HCT116 (cell line): Measurements from ENCODE around the gene KIRREL3. TPM values are rescaled to one million over a fixed set of nuclear protein-coding genes. Genes with fewer than 3 reads are reported as not detected.

Source experiments
- ATAC-seq: fragments of 200-7000 bp; cut with Tn5 transposase; 2 replicates; pipeline ENCODE4 v1.9.1; 2020; ENCODE audit warnings: mild to moderate bottlenecking, moderate library complexity
- BruUV-seq: library from RNA; stranded (reverse); fragments of 400-500 nt; replicated peaks from 2 replicates; lab custom pipeline; 2021; lab: Mats Ljungman, UMichigan
- CTCF ChIA-PET: fragments of 300-600 bp; sonication (Branson Sonifier 250); formaldehyde crosslinking; loops from one replicate; lab custom pipeline; 2021; ENCODE audit warnings: antibody characterized with exemption; lab: Charles Lee
- POLR2A ChIA-PET: fragments of 300-600, 350-600 bp; sonication (Branson Sonifier 250); formaldehyde crosslinking; loops from one replicate; lab custom pipeline; 2021; ENCODE audit warnings: antibody characterized with exemption; lab: Charles Lee
- RAD21 ChIA-PET, 2 experiments: fragments of 300-600 bp; sonication (Branson Sonifier 250); formaldehyde crosslinking; loops; one replicate each; lab custom pipeline; 2023; ENCODE audit warnings: low total read pairs in 2 of 2; ENCODE audit not compliant: uncharacterized antibody in 2 of 2, unreplicated experiment in 2 of 2, low non-redundant PET in 1 of 2; lab: Charles Lee
- DNase-seq: peaks from one replicate; pipeline ENCODE4 v3.0.0-alpha.2; 2010; ENCODE audit warnings: low read depth, low spot score
- H2AFZ ChIP-seq: fragments of 200-600 bp; shearing (Covaris generic), sonication (generic); 2 replicates; pipeline ENCODE4 v1.6.1; 2017; ENCODE audit warnings: low read depth, mixed run types, mixed read lengths, antibody characterized with exemption, low read length; ENCODE audit not compliant: poor library complexity, severe bottlenecking
- H3K27ac ChIP-seq: 2 replicates; pipeline ENCODE4 v1.5.1; 2012; ENCODE audit warnings: low read depth, low read length
- H3K27me3 ChIP-seq: fragments of 200-600 bp; sonication (generic); 2 replicates; pipeline ENCODE4 v1.6.1; 2016; ENCODE audit warnings: mixed run types, low read length, mixed read lengths; ENCODE audit not compliant: insufficient read depth
- H3K36me3 ChIP-seq, 2 experiments: fragments of 200-500 bp in 1 of 2; fragments of 200-600 bp in 1 of 2; sonication (Bioruptor generic) in 1 of 2; sonication (generic) in 1 of 2; 2 replicates each; pipeline versions ENCODE4 v1.5.1 to v1.6.1; 2014 to 2016; ENCODE audit warnings: low read length in 2 of 2, inconsistent platforms in 1 of 2, mixed read lengths in 1 of 2, mixed run types in 1 of 2; ENCODE audit not compliant: insufficient read depth in 2 of 2, control insufficient read depth in 1 of 2
- H3K4me1 ChIP-seq, 2 experiments: fragments of 200-600 bp in 1 of 2; sonication (generic) in 1 of 2; 2 replicates each; pipeline versions ENCODE4 v1.5.1 to v1.6.1; 2012 to 2017; ENCODE audit warnings: low read length in 2 of 2, inconsistent platforms in 1 of 2, mild to moderate bottlenecking in 1 of 2, mixed read lengths in 1 of 2, mixed run types in 1 of 2, moderate library complexity in 1 of 2; ENCODE audit not compliant: insufficient read depth in 2 of 2, control insufficient read depth in 1 of 2
- H3K4me2 ChIP-seq: fragments of 200-600 bp; sonication (generic); 2 replicates; pipeline ENCODE4 v1.6.1; 2017; ENCODE audit warnings: mixed run types, low read length, mixed read lengths
- H3K4me3 ChIP-seq, 2 experiments: fragments of 200-600 bp in 1 of 2; sonication (generic) in 1 of 2; replicated peaks in 1 of 2; 2 replicates each; pipeline ENCODE4 v1.5.1; 2011 to 2016; ENCODE audit warnings: low read length in 2 of 2, control low read depth in 1 of 2, low read depth in 1 of 2, mild to moderate bottlenecking in 1 of 2, mixed read lengths in 1 of 2, mixed run types in 1 of 2
- H3K79me2 ChIP-seq: fragments of 200-600 bp; sonication (generic); 2 replicates; pipeline ENCODE4 v1.6.1; 2017; ENCODE audit warnings: mild to moderate bottlenecking, mixed run types, low read length, moderate library complexity, mixed read lengths; ENCODE audit not compliant: insufficient read depth
- H3K9ac ChIP-seq: fragments of 200-600 bp; sonication (generic); 2 replicates; pipeline ENCODE4 v1.6.1; 2016; ENCODE audit warnings: low read length, mixed read lengths
- H3K9me2 ChIP-seq: fragments of 200-600 bp; sonication (generic), shearing (Covaris generic); 2 replicates; pipeline ENCODE4 v1.6.1; 2017; ENCODE audit warnings: mixed run types, mild to moderate bottlenecking, moderate library complexity; ENCODE audit not compliant: insufficient read depth
- H3K9me3 ChIP-seq, 2 experiments: fragments of 200-500 bp in 1 of 2; fragments of 200-600 bp in 1 of 2; sonication (Bioruptor generic) in 1 of 2; sonication (generic) in 1 of 2; 2 replicates each; pipeline ENCODE4 v1.6.1; 2014 to 2017; ENCODE audit warnings: low read length in 2 of 2, mixed read lengths in 2 of 2, inconsistent platforms in 1 of 2, low read depth in 1 of 2, mild to moderate bottlenecking in 1 of 2, mixed run types in 1 of 2, moderate library complexity in 1 of 2; ENCODE audit not compliant: control insufficient read depth in 1 of 2, insufficient read depth in 1 of 2
- H4K20me1 ChIP-seq: fragments of 200-600 bp; sonication (generic), shearing (Covaris generic); 2 replicates; pipeline ENCODE4 v1.6.1; 2017; ENCODE audit warnings: mixed run types, mild to moderate bottlenecking, moderate library complexity; ENCODE audit not compliant: insufficient read depth
- CBX3 ChIP-seq: IDR thresholded peaks from 2 replicates; pipeline ENCODE4 v1.6.1; 2012; ENCODE audit warnings: low read depth
- CEBPB ChIP-seq: IDR thresholded peaks from 2 replicates; pipeline ENCODE4 v1.6.1; 2012; ENCODE audit warnings: low read depth
- EGR1 ChIP-seq: IDR thresholded peaks from 2 replicates; pipeline ENCODE4 v1.6.1; 2012; ENCODE audit warnings: low read depth
- EZH2 ChIP-seq: fragments of 200-600 bp; sonication (generic); IDR thresholded peaks from 2 replicates; pipeline ENCODE4 v1.6.1; 2017; ENCODE audit warnings: antibody characterized with exemption, mixed run types
- FOSL1 ChIP-seq: IDR thresholded peaks from 2 replicates; pipeline ENCODE4 v1.6.1; 2012; ENCODE audit warnings: low read depth
- JUND ChIP-seq: IDR thresholded peaks from 2 replicates; pipeline ENCODE4 v1.6.1; 2012
- POLR2A ChIP-seq: IDR thresholded peaks from 2 replicates; pipeline ENCODE4 v1.7.0; 2011; ENCODE audit warnings: borderline replicate concordance; ENCODE audit not compliant: insufficient read depth, insufficient read length; ENCODE audit errors: extremely low read depth
- POLR2AphosphoS5 ChIP-seq: IDR thresholded peaks from 2 replicates; pipeline ENCODE4 v1.6.1; 2011; ENCODE audit warnings: mild to moderate bottlenecking, low read depth, low read length, moderate library complexity
- RAD21 ChIP-seq: IDR thresholded peaks from 2 replicates; pipeline ENCODE4 v1.6.1; 2012; ENCODE audit warnings: low read depth, mild to moderate bottlenecking
- SIN3A ChIP-seq: IDR thresholded peaks from 2 replicates; pipeline ENCODE4 v1.6.1; 2012; ENCODE audit warnings: low read depth
- TCF7L2 ChIP-seq: IDR thresholded peaks from 2 replicates; pipeline ENCODE4 v1.7.0; 2011; ENCODE audit warnings: borderline replicate concordance, inconsistent platforms; ENCODE audit not compliant: insufficient read depth, insufficient read length; ENCODE audit errors: extremely low read depth
- YY1 ChIP-seq: IDR thresholded peaks from 2 replicates; pipeline ENCODE4 v1.6.1; 2011; ENCODE audit warnings: low read length, low read depth, moderate library complexity, mild to moderate bottlenecking; ENCODE audit not compliant: insufficient replicate concordance; ENCODE audit errors: extremely low read depth
- ZFX ChIP-seq: fragments of 450-650 bp; IDR thresholded peaks from 2 replicates; pipeline ENCODE4 v1.6.1; 2017
- ZNF274 ChIP-seq: fragments of 200-500 bp; sonication (Bioruptor generic); IDR thresholded peaks from 2 replicates; pipeline ENCODE4 v1.6.1; 2014; ENCODE audit warnings: mild to moderate bottlenecking, low read depth, low read length, inconsistent platforms
- intact Hi-C: fragments of 100-400 bp; cut with micrococcal nuclease; formaldehyde crosslinking; loops from 2 replicates; pipeline ENCODE4 v1.10.0; 2022
- total RNA-seq: library from RNA; stranded (reverse); gene quantifications from one replicate; pipeline ENCODE4 v1.2.1, GENCODE V29; 2021; ENCODE audit not compliant: unreplicated experiment
- TF ChIP-seq, protein P1 (sequence below): IDR thresholded peaks from 2 replicates; pipeline ENCODE4 v1.6.1; 2012
- TF ChIP-seq, protein P2 (sequence below): IDR thresholded peaks from 2 replicates; pipeline ENCODE4 v1.6.1; 2012; ENCODE audit warnings: low read depth
- TF ChIP-seq, protein P3 (sequence below): IDR thresholded peaks from 2 replicates; pipeline ENCODE4 v1.6.1; 2012
- TF ChIP-seq, protein P4 (sequence below): IDR thresholded peaks from 2 replicates; pipeline ENCODE4 v1.6.1; 2011; ENCODE audit warnings: mild to moderate bottlenecking, low read length, moderate library complexity; ENCODE audit not compliant: insufficient replicate concordance; ENCODE audit errors: extremely low read depth

KIRREL3 gene
- total RNA-seq, 1 experiment from 2014 or later = not detected

DNA sequence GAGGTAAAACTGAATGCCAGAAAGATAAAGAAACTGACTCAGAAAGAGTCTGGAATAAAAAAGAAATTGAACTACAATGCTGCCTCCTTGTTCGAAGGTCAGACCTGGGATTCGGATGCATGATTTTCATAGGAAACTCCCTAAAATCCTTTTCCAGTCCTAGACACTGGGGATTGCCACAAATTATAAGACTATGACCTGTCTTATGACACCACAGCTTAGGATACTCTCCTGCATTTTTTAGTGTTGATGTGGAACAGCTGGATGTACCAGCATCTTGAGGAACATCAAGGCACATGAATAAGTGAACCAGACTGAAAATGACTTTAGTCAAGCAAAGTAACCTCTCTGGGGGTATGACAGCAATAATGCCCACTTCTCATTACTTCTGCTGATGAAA lies 9.0 kb downstream of the KIRREL3 start:
- BruUV-seq = no TSS peak
- Histone ChIP-seq H3K9me2 (no peaks in the 10 kb centered on the region), H3K9me3 (no peaks in the 10 kb centered on the region), H3K4me1 (no peaks in the 10 kb centered on the region), H3K4me2 (no peak overlapping the region), H3K27ac (no peak overlapping the region), H3K27me3 (0 out of 2 replicates have a peak, but pooled peaks cover 5% of the 10 kb centered on the region), H3K36me3 (no peaks in the 10 kb centered on the region), H3K9ac (no peak overlapping the region), H4K20me1 (no peaks in the 10 kb centered on the region), H3K4me3 (no peak overlapping the region), H2AFZ (no peak overlapping the region), H3K79me2 (no peaks in the 10 kb centered on the region)
- DNase-seq (no peak), ATAC-seq (no peak)
- no peak for TF ChIP-seq YY1
- TF ChIP-seq, protein P1, sequence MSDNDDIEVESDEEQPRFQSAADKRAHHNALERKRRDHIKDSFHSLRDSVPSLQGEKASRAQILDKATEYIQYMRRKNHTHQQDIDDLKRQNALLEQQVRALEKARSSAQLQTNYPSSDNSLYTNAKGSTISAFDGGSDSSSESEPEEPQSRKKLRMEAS = no peak
- TF ChIP-seq FOSL1 = no peak
- no peak for TF ChIP-seq JUND
- TF ChIP-seq, protein P2, sequence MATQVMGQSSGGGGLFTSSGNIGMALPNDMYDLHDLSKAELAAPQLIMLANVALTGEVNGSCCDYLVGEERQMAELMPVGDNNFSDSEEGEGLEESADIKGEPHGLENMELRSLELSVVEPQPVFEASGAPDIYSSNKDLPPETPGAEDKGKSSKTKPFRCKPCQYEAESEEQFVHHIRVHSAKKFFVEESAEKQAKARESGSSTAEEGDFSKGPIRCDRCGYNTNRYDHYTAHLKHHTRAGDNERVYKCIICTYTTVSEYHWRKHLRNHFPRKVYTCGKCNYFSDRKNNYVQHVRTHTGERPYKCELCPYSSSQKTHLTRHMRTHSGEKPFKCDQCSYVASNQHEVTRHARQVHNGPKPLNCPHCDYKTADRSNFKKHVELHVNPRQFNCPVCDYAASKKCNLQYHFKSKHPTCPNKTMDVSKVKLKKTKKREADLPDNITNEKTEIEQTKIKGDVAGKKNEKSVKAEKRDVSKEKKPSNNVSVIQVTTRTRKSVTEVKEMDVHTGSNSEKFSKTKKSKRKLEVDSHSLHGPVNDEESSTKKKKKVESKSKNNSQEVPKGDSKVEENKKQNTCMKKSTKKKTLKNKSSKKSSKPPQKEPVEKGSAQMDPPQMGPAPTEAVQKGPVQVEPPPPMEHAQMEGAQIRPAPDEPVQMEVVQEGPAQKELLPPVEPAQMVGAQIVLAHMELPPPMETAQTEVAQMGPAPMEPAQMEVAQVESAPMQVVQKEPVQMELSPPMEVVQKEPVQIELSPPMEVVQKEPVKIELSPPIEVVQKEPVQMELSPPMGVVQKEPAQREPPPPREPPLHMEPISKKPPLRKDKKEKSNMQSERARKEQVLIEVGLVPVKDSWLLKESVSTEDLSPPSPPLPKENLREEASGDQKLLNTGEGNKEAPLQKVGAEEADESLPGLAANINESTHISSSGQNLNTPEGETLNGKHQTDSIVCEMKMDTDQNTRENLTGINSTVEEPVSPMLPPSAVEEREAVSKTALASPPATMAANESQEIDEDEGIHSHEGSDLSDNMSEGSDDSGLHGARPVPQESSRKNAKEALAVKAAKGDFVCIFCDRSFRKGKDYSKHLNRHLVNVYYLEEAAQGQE = no peak
- no peak for TF ChIP-seq ZFX
- TF ChIP-seq CBX3 = no peak
- TF ChIP-seq, protein P3, sequence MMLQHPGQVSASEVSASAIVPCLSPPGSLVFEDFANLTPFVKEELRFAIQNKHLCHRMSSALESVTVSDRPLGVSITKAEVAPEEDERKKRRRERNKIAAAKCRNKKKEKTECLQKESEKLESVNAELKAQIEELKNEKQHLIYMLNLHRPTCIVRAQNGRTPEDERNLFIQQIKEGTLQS = no peak
- no peak for TF ChIP-seq EZH2
- TF ChIP-seq ZNF274 = no peak
- TF ChIP-seq, protein P4, sequence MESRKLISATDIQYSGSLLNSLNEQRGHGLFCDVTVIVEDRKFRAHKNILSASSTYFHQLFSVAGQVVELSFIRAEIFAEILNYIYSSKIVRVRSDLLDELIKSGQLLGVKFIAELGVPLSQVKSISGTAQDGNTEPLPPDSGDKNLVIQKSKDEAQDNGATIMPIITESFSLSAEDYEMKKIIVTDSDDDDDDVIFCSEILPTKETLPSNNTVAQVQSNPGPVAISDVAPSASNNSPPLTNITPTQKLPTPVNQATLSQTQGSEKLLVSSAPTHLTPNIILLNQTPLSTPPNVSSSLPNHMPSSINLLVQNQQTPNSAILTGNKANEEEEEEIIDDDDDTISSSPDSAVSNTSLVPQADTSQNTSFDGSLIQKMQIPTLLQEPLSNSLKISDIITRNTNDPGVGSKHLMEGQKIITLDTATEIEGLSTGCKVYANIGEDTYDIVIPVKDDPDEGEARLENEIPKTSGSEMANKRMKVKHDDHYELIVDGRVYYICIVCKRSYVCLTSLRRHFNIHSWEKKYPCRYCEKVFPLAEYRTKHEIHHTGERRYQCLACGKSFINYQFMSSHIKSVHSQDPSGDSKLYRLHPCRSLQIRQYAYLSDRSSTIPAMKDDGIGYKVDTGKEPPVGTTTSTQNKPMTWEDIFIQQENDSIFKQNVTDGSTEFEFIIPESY = no peak
- TF ChIP-seq EGR1 = no peak
- TF ChIP-seq CEBPB = no peak
- no peak for TF ChIP-seq RAD21
- TF ChIP-seq POLR2AphosphoS5 = no peak
- no peak for TF ChIP-seq TCF7L2
- TF ChIP-seq POLR2A = no peak
- TF ChIP-seq SIN3A = no peak
- ChIA-PET CTCF (interaction anchor here (2.4 kb wide), 1 partner anchor 551 kb away, joined by 8 read pairs; no protein-coding TSS in a partner anchor), RAD21 (no interaction called here), POLR2A (no interaction called here)
- intact Hi-C loops = loop anchor here (2.0 kb wide), 1 partner anchor 681 kb away; no protein-coding TSS in a partner anchor
